ENCODE data around the gene PXYLP1.

GRCh38 chr3:141266186-141266585, 34.6 kb downstream of the PXYLP1 start:
- TF ChIP-seq CTCF (IDR thresholded peaks at IDR 0.05) (no peak), POLR2A (IDR thresholded peaks at IDR 0.05) (no peak)

All from Peyer's patch (tissue), 4 donors.